IPS-NIHi7 (cell line): Measurements from ENCODE around the gene GAB2.

Experiments
- DNase-seq: peaks from one replicate; pipeline ENCODE4 v3.0.0; 2012; ENCODE audit warnings: mixed read lengths; ENCODE audit errors: extremely low spot score

GAB2 gene

GRCh38 chr11:78344676-78345075, 72.9 kb downstream of the GAB2 start:
- no peak for DNase-seq

- DNase-seq: no peak
Measured at GRCh38 chr11:78344094-78344493, 73.5 kb downstream of the GAB2 start.

GRCh38 chr11:78343303-78343702, 74.3 kb downstream of the GAB2 start:
- no peak for DNase-seq

DNA sequence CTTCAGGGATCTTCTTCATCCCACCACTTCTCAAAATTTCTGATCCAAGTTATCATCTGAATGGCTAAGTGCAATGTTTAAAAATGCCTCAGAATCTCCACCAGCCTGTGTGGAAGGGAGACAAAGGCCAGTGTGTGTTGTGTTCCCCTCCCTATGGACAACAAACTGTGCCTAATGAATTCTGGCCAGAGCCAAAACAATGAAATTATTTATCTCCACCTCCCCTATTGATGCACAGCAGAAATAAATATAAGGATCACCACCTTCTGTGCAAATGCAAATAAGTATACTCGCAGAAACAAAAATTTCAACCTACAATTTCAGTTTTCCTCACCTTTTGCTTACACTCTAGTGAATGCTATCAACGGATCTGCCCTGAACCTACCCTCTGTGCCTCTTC, 75.8 kb downstream of the GAB2 start:
- DNase-seq: no peak

DNA sequence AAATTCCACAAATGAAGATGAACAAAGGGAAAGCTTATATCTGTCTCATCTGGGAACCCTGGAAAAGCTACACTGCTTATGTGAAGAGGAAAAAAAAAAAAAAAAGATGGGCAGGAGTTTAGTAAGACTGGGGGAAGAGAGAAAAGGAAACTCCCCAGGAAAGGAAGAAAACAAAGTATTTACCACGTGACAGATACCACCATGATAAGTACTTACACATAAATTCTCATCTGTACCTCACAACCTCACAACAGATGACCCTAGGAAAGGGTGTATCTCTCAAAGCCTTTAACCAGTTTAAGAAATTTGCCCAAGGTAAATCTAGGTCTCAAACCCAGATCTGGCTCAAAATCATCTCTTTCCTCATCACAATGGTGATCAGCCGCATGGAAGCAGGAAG, 77.1 kb downstream of the GAB2 start:
- DNase-seq: no peak

DNA sequence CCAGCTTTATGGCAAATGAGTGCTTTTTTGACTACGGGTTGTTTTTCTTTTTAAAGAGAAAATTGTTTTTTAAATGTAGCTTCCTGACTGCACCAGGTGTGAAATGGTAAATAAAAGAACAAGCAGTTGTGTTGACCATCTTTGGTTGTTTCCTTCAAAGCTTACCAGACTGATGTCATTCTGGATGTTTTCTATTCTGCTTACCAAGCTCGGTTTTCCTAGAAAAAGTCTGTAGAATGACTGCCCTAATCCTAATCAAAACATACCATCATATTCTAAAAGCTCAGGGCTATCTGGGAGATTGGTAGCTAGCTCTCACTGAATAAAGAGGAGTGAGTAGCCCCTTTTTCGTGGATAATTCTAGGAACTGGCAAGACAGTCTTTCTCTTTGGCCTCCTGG, 77.7 kb downstream of the GAB2 start:
- DNase-seq: no peak

- no peak for DNase-seq
Measured at GRCh38 chr11:78339483-78339882, 78.1 kb downstream of the GAB2 start.

DNA sequence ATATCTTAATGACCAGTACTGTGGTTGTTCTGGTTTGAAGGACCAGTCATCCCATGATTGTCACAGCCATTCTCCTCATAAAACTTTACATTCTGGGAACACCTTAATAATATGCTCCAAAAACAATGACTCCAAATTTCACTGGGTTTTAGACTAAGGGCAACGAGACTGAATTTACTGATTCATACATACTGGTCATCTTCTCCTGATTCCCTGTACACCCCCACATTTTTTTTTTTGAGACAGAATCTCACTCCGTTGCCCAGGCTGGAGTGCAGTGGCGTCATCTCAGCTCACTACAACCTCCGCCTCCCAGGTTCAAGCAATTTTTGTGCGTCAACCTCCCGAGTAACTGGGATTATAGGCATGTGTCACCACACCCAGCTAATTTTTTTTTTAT, 78.9 kb downstream of the GAB2 start:
- no peak for DNase-seq

- DNase-seq: no peak
Measured at GRCh38 chr11:78338138-78338537, 79.5 kb downstream of the GAB2 start.

- no peak for DNase-seq
Measured at GRCh38 chr11:78337554-78337924, 80.1 kb downstream of the GAB2 start.

DNA sequence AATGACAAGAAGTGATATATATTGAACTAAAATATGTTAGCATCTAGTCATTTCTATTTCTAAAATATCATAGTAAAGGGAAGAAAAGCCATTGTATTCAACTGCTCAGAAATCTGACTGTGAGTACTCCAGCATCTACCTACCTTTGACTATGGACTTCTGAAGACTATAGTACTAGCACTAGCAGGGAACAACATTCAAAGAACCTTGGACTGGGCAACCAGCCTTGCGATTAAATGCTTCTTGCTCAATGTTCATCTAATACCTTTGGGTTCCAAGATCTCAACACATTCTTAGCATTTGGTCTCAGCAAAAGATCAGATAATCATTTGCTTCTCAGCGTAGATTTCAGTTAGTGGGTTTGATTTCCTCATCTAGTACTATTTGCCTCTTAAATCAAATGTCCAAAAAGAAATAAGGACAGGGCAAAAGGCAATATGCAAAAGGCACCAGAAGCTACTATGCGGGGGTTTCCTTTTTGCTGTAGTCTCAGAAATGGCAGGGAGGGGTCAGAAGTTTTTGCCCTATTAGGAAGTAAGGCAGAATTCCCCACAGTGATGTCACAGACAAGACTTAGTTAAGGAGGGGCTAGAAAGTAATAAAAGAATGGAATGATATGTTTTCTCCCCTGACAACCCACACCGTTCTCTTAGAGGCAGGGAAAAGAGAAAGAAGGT, 80.6 kb downstream of the GAB2 start:
- no peak for DNase-seq

- no peak for DNase-seq
Measured at GRCh38 chr11:78334109-78334508, 83.5 kb downstream of the GAB2 start.

- no peak for DNase-seq
Measured at GRCh38 chr11:78332872-78333271, 84.7 kb downstream of the GAB2 start.

DNA sequence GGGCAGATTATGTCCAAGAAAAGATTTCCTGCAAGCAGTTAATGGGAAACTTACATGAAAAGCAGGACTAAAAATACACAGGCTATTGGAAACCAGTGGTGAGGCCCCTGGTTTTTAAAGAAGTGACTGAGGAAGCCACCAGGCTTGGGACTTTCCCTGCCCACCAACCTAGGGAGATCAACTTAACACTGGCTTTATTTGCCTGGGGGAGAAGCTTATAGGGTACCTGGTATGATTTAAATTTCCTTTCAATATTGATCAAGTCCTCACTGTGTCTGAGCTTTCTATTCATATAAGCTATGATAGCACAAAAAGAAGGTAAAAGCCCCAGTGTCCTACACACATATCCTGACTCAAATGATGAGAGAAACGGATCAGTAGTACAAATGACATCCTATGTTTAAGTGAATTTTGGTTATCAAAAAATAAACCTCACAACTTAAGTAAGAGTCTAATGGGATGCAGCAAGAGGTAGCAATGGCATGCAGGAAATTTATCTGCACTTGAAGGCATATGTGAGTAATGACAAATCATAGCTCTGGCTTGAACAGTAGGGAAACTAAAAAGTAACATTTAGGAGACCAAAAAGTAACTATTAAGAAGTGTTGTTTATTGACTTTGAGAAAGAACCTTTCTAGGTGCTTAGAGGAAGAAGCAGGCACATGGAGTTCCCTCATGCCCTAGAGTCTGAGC, 85.3 kb downstream of the GAB2 start:
- no peak for DNase-seq

GRCh38 chr11:78331711-78332110, 85.9 kb downstream of the GAB2 start:
- DNase-seq: no peak

DNA sequence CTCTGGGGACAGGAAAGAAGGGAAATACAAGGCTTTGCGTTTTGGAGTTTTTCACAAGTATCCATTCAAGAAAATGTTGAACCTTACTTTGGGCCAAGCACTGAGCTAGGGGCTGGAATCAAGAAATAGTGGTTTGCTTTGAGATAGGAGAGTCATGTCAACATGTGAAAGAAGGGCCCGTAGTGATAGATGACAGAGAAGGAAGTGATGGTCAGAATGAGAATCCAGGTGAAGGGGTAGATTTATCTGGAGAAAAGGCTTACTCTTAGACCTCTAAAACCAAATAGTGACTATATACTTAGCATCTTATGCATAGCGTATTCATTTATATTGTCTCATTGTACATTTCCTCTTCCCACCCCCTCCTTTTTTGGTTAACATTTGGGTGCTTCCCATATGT, 87.3 kb downstream of the GAB2 start:
- DNase-seq: no peak

GRCh38 chr11:78327945-78328344, 89.7 kb downstream of the GAB2 start:
- DNase-seq: no peak

DNA sequence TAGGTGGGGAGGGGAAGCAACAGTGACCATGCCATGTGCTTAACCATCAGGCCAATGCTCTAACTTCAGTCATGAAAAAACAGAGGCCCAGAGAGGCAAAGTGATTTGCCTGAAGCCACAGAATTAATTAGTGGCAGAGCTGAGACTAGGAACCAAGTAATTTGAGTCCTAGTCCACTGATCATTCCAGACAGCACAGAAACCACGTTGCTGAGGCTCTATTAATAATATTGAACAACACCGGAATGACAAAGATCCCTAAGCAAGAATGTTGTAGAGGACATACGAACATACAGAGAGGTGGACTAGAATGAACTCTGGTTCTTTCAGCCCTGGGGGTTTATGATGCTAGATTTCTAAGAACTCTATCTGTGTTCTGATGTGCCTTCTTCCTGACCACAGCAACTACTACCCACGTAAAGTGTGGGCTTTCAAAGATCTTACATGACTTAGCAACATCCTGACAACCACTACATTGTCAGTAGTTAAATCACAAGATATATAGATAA, 92.3 kb downstream of the GAB2 start:
- no peak for DNase-seq

DNA sequence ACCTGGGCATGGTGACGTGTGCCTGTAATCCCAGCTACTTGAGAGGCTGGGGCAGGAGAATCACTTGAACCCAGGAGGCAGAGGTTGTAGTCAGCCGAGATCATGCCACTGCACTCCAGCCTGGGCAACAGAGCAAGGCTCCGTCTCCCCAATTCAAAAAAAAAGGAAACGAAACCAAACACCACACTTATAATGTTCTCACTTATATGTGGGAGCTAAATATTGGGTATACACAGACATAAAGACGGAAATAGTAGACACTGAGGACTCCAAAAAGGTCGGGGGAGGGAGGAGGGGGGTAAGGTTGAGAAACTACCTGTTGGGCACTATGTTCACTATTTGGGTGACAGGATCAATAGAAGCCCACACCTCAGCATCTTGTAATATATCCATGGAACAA, 94.3 kb downstream of the GAB2 start:
- no peak for DNase-seq

GRCh38 chr11:78319453-78319955, 98.1 kb downstream of the GAB2 start:
- DNase-seq: no peak

DNA sequence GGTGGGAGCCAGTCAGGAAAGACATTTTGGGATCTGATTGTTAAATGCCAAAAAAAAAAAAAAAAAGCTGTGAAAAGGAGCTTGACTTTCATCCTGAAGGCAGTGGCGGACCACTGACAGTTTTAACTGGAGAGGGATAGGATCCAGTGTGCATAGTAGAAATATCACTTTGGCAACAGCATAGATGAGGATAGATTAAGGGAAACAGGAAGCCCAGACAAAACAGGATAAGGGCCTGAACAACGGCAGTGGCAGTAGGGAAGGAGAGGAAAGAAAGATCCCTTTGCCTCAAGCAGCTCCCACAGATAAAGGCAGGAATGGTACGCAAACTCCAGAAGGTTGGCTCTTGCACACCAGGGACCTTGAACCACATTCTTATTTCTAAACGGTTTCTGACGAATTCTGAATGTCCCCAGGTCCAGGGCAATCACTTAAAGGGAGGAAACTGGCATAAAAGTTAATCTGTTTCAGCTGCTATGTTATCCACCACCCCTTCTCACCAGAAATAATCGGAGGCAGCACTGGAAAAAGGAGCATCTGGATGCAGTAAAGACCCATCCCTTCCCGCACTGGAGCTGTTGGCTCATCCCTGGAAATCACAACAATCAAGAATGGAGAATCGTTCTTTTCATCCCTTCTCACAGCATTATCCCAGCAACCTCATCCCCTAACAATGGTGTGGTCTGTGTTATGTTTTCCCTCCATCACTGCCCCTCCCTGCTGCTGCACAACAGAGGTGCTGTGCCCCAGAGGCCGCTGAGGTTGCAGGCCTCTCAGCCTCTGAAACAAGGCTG, 99.1 kb downstream of the GAB2 start:
- no peak for DNase-seq

GRCh38 chr11:78315724-78316123, 101.9 kb downstream of the GAB2 start:
- DNase-seq: no peak

DNA sequence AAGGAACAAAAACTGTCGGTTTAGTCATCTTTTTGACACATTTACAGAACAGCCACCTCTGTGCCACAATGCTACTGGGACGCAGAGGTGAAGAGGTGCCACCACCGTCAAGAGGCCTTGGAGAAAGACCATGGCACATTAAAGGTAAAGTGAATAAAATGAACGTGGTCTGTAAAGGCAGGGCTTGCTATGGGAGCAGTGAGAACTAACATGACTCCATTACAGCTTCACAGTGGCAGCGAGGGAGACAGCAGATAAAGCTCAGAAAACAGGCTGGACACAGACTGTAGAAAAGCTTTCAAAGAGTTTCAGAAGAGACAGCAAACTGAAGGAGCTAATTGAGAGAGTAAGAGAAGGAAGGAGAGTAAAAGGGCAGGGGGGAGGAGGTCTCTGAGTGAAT, 102.9 kb downstream of the GAB2 start:
- no peak for DNase-seq
